HG03460 (cell line): ENCODE data around the gene CCDC47.

Source experiments
- ATAC-seq: cut with Tn5 transposase; IDR thresholded peaks from one replicate; pipeline ENCODE4 v1.9.1; 2021; ENCODE audit not compliant: unreplicated experiment

CCDC47 gene

GRCh38 chr17:63786117-63786516 lies 12.7 kb upstream of the CCDC47 start:
- no peak for ATAC-seq

GRCh38 chr17:63785556-63785955 lies 12.2 kb upstream of the CCDC47 start:
- no peak for ATAC-seq

DNA sequence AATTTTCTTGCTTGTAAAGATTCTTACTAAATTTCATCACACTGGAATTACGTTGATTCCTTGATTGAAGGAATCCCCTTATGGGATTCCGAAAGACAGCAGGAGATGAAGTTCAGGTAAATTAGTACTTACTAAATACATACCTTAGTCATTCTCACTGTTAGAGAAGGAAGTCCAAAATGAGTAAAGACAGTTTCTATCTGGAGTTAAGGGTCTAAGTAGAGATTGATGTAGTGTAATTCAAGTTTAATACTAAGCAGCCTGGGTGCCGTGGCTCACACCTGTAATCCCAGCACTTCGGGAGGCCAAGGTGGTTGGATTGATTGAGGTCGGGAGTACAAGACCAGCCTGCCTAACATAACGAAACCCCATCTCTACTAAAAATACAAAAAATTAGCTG lies 10.1 kb upstream of the CCDC47 start:
- no peak for ATAC-seq

- ATAC-seq, result no peak
Measured at GRCh38 chr17:63780928-63781327, 7.5 kb upstream of the CCDC47 start.

DNA sequence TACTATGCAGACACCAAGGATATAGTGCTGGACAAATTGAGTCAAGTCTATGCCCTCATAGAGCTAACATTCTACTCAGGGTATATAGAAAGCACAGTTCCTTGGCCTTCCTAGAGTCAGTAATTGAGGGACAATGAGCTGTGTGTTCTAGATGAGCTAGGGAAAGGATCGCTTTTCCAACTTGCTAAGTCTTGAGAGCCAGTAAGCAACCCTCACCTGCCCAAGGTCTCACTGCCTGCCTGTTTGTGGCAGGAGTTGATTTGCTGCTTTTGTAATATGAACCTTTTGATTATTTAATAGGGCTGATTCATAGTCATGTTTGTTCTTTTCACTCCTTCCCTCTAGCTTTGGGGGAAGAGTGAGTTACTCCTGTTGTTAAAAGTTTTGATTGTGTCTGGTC lies 7.1 kb upstream of the CCDC47 start:
- no peak for ATAC-seq

GRCh38 chr17:63775420-63775819 lies 2.0 kb upstream of the CCDC47 start:
- no peak for ATAC-seq

DNA sequence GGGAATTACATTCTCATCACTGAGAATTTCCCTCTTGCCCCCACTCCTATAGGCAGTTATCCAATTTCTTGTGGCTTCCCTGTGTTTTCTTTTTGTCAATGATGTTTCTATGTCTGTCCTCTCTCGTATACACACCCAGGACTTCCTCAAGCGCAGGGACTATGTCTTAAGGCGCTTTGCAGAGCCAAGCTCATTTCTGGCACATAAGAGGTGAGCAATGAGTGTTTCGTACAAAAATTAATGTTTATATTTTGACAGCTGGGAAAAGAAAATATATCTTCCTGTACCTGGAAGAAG lies 1.5 kb upstream of the CCDC47 start:
- ATAC-seq, result no peak

DNA sequence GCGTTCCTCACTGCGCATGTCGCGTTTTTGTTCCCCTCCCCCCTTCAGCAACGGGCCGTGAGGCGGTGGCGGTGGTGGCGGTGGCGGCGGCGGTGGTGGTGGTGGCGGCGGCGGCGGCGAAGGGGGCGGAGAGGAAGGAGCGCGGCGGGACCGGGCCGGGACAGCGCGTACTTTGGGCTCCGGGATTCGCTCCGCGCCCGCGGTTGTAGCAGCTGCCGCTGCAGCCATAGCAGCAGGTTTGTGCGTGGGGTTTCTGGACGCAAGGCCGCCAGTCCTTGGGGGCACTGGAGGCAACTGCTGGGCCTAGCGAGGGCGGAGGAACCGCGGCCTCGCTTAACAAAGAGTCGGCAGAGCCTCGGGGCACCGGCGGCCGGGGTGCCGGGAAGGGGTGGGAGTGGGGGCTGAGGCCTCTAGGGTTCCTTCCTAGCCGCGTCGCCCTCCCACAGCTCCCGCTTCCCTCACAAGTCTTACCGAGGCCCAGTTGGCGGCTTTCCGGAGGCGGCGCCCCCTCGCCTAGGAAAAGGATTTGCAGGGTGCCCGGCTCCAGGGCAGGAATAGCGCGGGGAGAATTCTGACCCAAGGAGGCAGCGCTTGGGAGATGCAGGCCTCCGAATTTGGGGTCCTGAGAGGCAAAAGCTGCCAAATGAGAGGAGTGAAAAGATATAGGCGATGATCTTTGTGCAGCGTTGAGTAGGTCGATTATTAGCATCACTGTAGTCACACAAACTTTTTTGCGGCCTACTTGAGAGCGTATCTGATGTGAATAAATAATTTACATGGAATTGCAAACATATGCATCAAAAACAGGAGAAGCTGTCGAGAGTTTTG lies 958 bp upstream of the CCDC47 start, which contains the start of gene DDX42:
DDX42 (plus strand) TSS at position 30 of the 828 bp plus-strand sequence. CDS start 12,880 bp downstream, outside the sequence.
- ATAC-seq, result peak; percentile 3

GRCh38 chr17:63772801-63773271 lies 561 bp downstream of the CCDC47 start:
- ATAC-seq, result no peak

DNA sequence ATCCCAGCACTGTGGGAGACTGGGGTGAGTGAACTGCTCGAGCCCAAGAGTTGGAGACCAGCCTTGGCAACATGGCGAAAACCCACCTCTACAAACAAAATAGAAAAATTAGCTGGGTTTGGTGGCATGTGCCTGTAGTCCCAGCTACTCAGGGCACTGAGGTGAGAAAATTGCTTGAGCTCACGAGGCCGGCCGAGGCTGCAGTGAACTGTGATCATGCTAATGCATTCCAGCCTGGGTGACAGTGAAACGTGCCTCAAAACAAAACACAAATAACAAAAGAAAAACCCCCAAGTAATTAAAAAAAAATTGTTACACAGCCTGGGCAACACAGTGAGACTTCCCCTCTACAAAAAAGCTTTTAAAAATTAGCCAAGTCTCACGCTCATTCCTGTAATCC lies 5.0 kb downstream of the CCDC47 start:
- ATAC-seq, result no peak

GRCh38 chr17:63766754-63767153 lies 6.6 kb downstream of the CCDC47 start:
- no peak for ATAC-seq

DNA sequence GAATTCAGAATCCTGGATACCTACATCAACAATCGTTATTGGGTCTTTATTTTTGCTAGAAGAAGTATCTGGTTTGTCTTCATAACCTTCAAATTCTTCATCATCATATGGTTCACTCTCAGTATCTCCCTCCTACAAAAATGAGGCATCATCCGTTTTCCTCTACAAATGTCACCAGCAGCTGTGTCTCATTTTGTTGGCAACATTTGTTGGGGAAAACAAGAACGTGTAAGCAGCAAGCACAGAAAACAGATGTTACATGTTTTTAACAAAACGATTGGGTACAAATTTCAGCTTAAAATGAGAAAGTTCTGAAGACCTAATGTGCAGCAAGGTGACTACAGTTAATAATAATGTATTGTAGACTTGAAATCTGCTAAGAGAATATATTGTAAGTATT lies 8.7 kb downstream of the CCDC47 start:
- ATAC-seq, result no peak

GRCh38 chr17:63762161-63763078 lies 11.0 kb downstream of the CCDC47 start:
- no peak for ATAC-seq

DNA sequence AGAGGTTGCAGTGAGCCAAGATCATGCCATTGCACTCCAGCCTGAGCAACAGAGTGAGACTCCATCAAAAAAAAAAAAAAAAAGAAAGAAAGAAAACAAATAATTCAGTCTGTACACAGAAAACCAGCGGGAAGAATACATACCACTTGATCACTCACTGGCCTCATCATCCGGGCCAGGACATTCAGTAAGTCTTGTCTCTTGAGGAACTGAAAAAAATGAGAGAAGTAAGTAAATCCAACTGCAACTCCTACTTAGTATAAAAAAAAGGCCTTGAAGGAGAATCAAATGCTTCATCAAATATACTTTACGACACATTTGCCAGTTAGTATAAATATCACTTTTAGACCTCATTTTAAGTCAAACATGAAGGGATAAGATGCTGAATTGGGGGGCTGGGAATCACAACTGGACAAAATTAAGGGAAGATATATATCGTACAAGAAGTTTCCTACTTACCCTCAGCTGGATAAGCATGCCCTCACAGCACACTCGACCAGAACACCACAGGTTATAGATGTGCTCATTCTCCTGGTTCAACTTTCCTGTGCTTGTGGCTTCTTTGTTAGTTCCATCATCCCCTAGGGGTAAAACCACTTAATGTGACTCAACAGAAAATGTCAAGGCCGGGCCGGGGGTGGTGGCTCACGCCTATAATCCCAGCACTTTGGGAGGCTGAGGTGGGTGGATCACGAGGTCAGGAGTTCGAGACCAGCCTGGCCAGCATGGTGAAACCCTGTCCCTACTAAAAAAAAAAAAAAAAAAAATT lies 12.4 kb downstream of the CCDC47 start:
- ATAC-seq, result no peak

- no peak for ATAC-seq
Measured at GRCh38 chr17:63758428-63758827, 15.0 kb downstream of the CCDC47 start.

DNA sequence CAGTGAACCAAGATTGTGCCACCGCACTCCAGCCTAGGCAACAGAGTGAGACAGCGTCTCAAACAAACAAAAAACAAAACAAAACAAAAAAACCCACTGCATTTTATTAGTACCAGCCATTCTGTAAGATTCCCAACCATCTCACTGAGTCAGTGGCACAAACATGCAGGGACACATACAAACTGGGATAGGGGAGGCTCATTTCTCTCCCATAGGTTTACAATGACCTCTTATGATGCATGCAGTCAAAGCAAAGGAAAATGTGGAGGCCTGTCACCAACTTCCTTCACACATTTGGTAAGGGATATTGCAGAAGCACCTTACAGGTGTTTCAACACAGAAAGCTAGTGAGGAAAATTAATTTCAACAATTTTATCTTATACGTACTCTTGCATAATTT lies 19.4 kb downstream of the CCDC47 start:
- ATAC-seq, result no peak

- ATAC-seq, result no peak
Measured at GRCh38 chr17:63753215-63753614, 20.2 kb downstream of the CCDC47 start.

GRCh38 chr17:63752707-63753106 lies 20.7 kb downstream of the CCDC47 start:
- no peak for ATAC-seq

DNA sequence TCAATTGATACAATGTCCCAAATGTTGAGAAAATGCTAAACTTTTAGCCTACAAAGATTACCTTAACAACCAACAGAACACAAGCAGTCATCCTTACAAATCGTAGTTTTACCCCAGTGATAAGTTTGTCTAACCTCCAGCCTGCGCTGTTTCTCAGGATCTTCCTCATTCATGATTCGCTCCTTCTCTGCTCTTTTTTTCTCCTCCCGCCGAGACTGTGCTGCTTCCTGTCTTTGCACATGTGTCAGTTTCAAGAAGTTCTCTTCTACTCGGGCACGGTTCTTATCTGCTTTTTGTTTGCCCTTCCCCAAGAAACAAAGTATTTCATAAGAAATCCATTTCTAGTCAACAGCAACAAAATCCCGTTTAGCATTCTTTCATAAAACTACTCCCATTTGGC lies 21.6 kb downstream of the CCDC47 start:
- no peak for ATAC-seq

DNA sequence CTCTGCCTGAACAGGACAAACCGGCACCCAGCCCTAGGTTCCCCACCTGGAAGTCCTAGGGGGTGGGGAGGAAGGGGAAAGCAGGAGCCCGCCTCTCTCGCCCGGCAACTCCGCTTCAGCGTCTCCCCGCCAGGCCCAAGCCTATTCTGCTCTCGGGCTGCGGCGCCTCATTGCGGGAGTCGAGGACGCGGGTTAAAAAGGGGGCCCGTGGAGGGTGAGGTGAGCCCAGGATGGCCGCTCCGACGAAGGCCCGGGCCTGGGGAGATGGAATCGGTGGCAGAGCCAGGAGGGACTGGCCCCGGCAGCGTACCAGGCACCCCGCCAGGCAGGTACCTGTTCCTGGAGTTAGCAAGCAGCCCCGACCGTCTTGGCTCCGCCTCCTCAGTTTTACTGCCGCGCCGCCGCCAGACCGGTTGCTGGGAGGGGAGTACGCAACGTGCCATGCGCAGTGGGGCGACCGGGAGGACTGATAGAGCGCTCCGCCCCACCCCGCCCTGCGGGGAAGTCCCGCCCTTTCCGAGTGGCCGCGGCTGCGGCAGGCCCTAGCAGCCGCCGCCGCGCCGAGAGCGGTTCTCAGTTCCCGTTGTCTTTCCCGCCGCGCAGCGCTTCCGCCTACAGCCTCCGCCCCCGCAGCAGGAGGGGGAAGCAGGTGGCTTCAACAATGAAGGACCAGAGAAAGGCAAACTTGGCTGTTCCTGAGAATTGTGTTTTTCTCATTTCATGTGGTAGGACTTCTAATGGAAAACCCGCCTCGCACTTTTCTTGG lies 31.8 kb downstream of the CCDC47 start, which contains the start of gene STRADA:
STRADA (minus strand) TSS at position 392 of the 766 bp plus-strand sequence. CDS start 13,430 bp downstream, outside the sequence.
- ATAC-seq, result peak; percentile 87

- peak; percentile 19 for ATAC-seq
Measured at GRCh38 chr17:63741143-63741407, 32.3 kb downstream of the CCDC47 start.
